GM20431 (cell line): ENCODE results near the gene MYO1E.
"Not testable (repeated sequence)": the region's sequence is repeated elsewhere in the genome, so short reads cannot be mapped to it uniquely, and the experiment has no call there.

Experiments used
- in situ Hi-C: fragments of 300-500 bp; cut with MseI, MboI; formaldehyde crosslinking; loops from one replicate; pipeline ENCODE4 v1.15.0; 2020; ENCODE audit warnings: low sequenced_read_pairs; ENCODE audit not compliant: unreplicated experiment

The MYO1E gene

GRCh38 chr15:59353994-59354416, 18.7 kb downstream of the MYO1E start:
- in situ Hi-C loops, result no loop called here

- in situ Hi-C loops, result no loop called here
Observed at GRCh38 chr15:59352683-59353082, 20.0 kb downstream of the MYO1E start.

GRCh38 chr15:59352189-59352588, 20.5 kb downstream of the MYO1E start:
- in situ Hi-C loops, result no loop called here

GRCh38 chr15:59350421-59350732, 22.3 kb downstream of the MYO1E start:
- in situ Hi-C loops, result no loop called here

GRCh38 chr15:59349680-59350420, 22.8 kb downstream of the MYO1E start:
- in situ Hi-C loops, result no loop called here

- in situ Hi-C loops, result no loop called here
Observed at GRCh38 chr15:59347915-59348314, 24.8 kb downstream of the MYO1E start.

GRCh38 chr15:59346951-59347350, 25.7 kb downstream of the MYO1E start:
- in situ Hi-C loops, result no loop called here

GRCh38 chr15:59345326-59345725, 27.3 kb downstream of the MYO1E start:
- in situ Hi-C loops, result no loop called here

GRCh38 chr15:59344311-59344710, 28.4 kb downstream of the MYO1E start:
- in situ Hi-C loops, result no loop called here

- in situ Hi-C loops, result no loop called here
Observed at GRCh38 chr15:59340325-59340724, 32.3 kb downstream of the MYO1E start.

GRCh38 chr15:59339252-59339672, 33.4 kb downstream of the MYO1E start:
- in situ Hi-C loops, result no loop called here

GRCh38 chr15:59338414-59338813, 34.3 kb downstream of the MYO1E start:
- in situ Hi-C loops, result no loop called here

- in situ Hi-C loops, result not testable (repeated sequence)
Observed at GRCh38 chr15:59336725-59337124, 35.9 kb downstream of the MYO1E start.

GRCh38 chr15:59335207-59335786, 37.4 kb downstream of the MYO1E start:
- in situ Hi-C loops, result no loop called here

GRCh38 chr15:59334076-59334415, 38.6 kb downstream of the MYO1E start:
- in situ Hi-C loops, result no loop called here

GRCh38 chr15:59333401-59334075, 39.1 kb downstream of the MYO1E start:
- in situ Hi-C loops, result no loop called here

- in situ Hi-C loops, result no loop called here
Observed at GRCh38 chr15:59332009-59332408, 40.7 kb downstream of the MYO1E start.

- in situ Hi-C loops, result no loop called here
Observed at GRCh38 chr15:59330649-59331048, 42.0 kb downstream of the MYO1E start.

- in situ Hi-C loops, result no loop called here
Observed at GRCh38 chr15:59329570-59330350, 42.9 kb downstream of the MYO1E start.

- in situ Hi-C loops, result no loop called here
Observed at GRCh38 chr15:59329091-59329490, 43.6 kb downstream of the MYO1E start.

GRCh38 chr15:59327942-59328341, 44.7 kb downstream of the MYO1E start:
- in situ Hi-C loops, result no loop called here
